Testis (tissue), 3 donors: ENCODE results near the gene SLC4A5. TPM values are rescaled to one million over a fixed set of nuclear protein-coding genes. Genes with fewer than 3 reads are reported as not detected.
"Not testable (repeated sequence)": the region's sequence is repeated elsewhere in the genome, so short reads cannot be mapped to it uniquely, and the experiment has no call there.

Source experiments
- DNase-seq: peaks from one replicate; pipeline ENCODE4 v3.0.0-alpha.2; 2019
- H3K27ac ChIP-seq, 2 donors: fragments of 200-600 bp; sonication (generic); one replicate each; pipeline ENCODE4 v1.5.1; 2019
- H3K27me3 ChIP-seq: fragments of 200-600 bp; sonication (generic); one replicate; pipeline ENCODE4 v1.5.1; 2019
- H3K36me3 ChIP-seq: fragments of 200-600 bp; sonication (generic); one replicate; pipeline ENCODE4 v1.5.1; 2017; ENCODE audit warnings: low read depth; ENCODE audit errors: missing control alignments
- H3K4me1 ChIP-seq: fragments of 200-600 bp; sonication (generic); one replicate; pipeline ENCODE4 v1.5.1; 2019
- H3K4me3 ChIP-seq, 2 donors: fragments of 200-600 bp; sonication (generic); one replicate each; pipeline ENCODE4 v1.5.1; 2017 to 2019
- H3K9me3 ChIP-seq: fragments of 200-600 bp; sonication (generic); one replicate; pipeline ENCODE4 v1.5.1; 2017
- CTCF ChIP-seq, 3 experiments: fragments of 450-650 bp in 2 of 3; fragments of 200-600 bp in 1 of 3; sonication (generic) in 1 of 3; IDR thresholded peaks; one replicate each; pipeline ENCODE4 v1.5.1; 2016 to 2019; ENCODE audit warnings: antibody characterized with exemption in 3 of 3, mild to moderate bottlenecking in 2 of 3, moderate library complexity in 1 of 3
- POLR2A ChIP-seq: fragments of 450-650 bp; IDR thresholded peaks from one replicate; pipeline ENCODE4 v1.6.1; 2017; ENCODE audit warnings: antibody characterized with exemption, mild to moderate bottlenecking, moderate library complexity
- WGBS, 2 donors: methylation state at CpG; one replicate each; pipeline ENCODE4 v1.1.5; 2018; 5-methylcytosine and 5-hydroxymethylcytosine counted together
- intact Hi-C: fragments of 100-400 bp; cut with DNase I; formaldehyde crosslinking; loops from one replicate; pipeline ENCODE4 v1.15.1; 2023; ENCODE audit warnings: low total_unique reads
- polyA plus RNA-seq: library from polyadenylated mRNA; stranded (reverse); fragments of 350-450 nt; fragmentation: Illumina TruSeq; extraction: RNeasy Lipid Tissue Mini Kit (QIAGEN cat#74804); gene quantifications from one replicate; pipeline ENCODE4 v1.2.3, GENCODE V29; 2014; ENCODE audit warnings: low read depth, low replicate concordance; ENCODE audit not compliant: insufficient read depth
- total RNA-seq, 2 donors: library from RNA; depleted of rRNA; stranded (reverse); fragments of >200 nt; gene quantifications; one replicate each; pipeline ENCODE4 v1.2.3, GENCODE V29; 2016

SLC4A5 gene
- total and polyA plus RNA-seq, 3 donors from 2014 or later: 40.3 to 188 (median 113) TPM

GRCh38 chr2:74347303-74347702 is 4.1 kb upstream of the SLC4A5 start:
- H3K4me1 ChIP-seq: peaks cover 25% of the 10 kb centered on the region
- H3K27ac ChIP-seq: no peak overlapping the region
- H3K9me3 ChIP-seq: no peaks in the 10 kb centered on the region
- TF ChIP-seq CTCF (IDR thresholded peaks at IDR 0.05): no peak
- no peak for TF ChIP-seq POLR2A
- H3K36me3 ChIP-seq: no peaks in the 10 kb centered on the region
- 95 to 96% methylated on average over 1 of the region's 1 CpG for WGBS, 2 donors
- no peak overlapping the region for H3K4me3 ChIP-seq
- no peak for DNase-seq
- intact Hi-C loops: no loop called here
- no peaks in the 10 kb centered on the region for H3K27me3 ChIP-seq

GRCh38 chr2:74345272-74345943 is 2.2 kb upstream of the SLC4A5 start:
- WGBS, 2 donors: 60 to 69% methylated on average over 8 of the region's 8 CpGs
- H3K9me3 ChIP-seq: no peaks in the 10 kb centered on the region
- peaks cover 19% of the 10 kb centered on the region for H3K4me1 ChIP-seq
- TF ChIP-seq CTCF (IDR thresholded peaks at IDR 0.05) (no peak), POLR2A (no peak)
- no peaks in the 10 kb centered on the region for H3K27me3 ChIP-seq
- peak overlapping the region in 1 of 2 donors; percentile 77 for H3K27ac ChIP-seq
- H3K36me3 ChIP-seq: no peaks in the 10 kb centered on the region
- no peak for DNase-seq
- no peak overlapping the region for H3K4me3 ChIP-seq
- intact Hi-C loops: no loop called here

GRCh38 chr2:74336227-74336626 is 7.0 kb downstream of the SLC4A5 start:
- H3K4me3 ChIP-seq, H3K36me3 ChIP-seq, H3K27ac ChIP-seq, H3K4me1 ChIP-seq, H3K27me3 ChIP-seq, intact Hi-C loops, H3K9me3 ChIP-seq, DNase-seq: not testable (repeated sequence)
- WGBS, 2 donors: 71 to 78% methylated on average over 2 of the region's 2 CpGs

- Histone ChIP-seq H3K27me3 (no peaks in the 10 kb centered on the region), H3K36me3 (no peaks in the 10 kb centered on the region), H3K27ac (no peak overlapping the region), H3K4me1 (no peaks in the 10 kb centered on the region), H3K4me3 (no peak overlapping the region), H3K9me3 (no peaks in the 10 kb centered on the region)
- 37 to 45% methylated on average over 3 of the region's 3 CpGs for WGBS, 2 donors
- peak; percentile 60 to 93 (median 74) for TF ChIP-seq CTCF (IDR thresholded peaks at IDR 0.05)
- TF ChIP-seq POLR2A: no peak
- peak; percentile 82 for DNase-seq
- intact Hi-C loops: no loop called here
Measured at GRCh38 chr2:74334931-74335333, 8.3 kb downstream of the SLC4A5 start.

- Histone ChIP-seq H3K9me3 (no peaks in the 10 kb centered on the region), H3K36me3 (no peaks in the 10 kb centered on the region), H3K27ac (no peak overlapping the region), H3K4me3 (no peak overlapping the region), H3K4me1 (no peaks in the 10 kb centered on the region), H3K27me3 (no peaks in the 10 kb centered on the region)
- WGBS, 2 donors: 85 to 90% methylated on average over 6 of the region's 6 CpGs
- no peak for TF ChIP-seq POLR2A
- TF ChIP-seq CTCF (IDR thresholded peaks at IDR 0.05): no peak
- DNase-seq: no peak
- intact Hi-C loops: no loop called here
Measured at GRCh38 chr2:74333896-74334586, 9.2 kb downstream of the SLC4A5 start.
